GM18520 (cell line): ENCODE measurements around the gene TPO.
"Not testable (repeated sequence)": the region's sequence is repeated elsewhere in the genome, so short reads cannot be mapped to it uniquely, and the experiment has no call there.

ENCODE experiments used
- ATAC-seq: cut with Tn5 transposase; IDR thresholded peaks from one replicate; pipeline ENCODE4 v1.9.1; 2021; ENCODE audit not compliant: unreplicated experiment

Gene TPO

GRCh38 chr2:1405124-1405523 lies 8.1 kb upstream of the TPO start:
- no peak for ATAC-seq

GRCh38 chr2:1405967-1406366 lies 7.3 kb upstream of the TPO start:
- ATAC-seq, result no peak

- no peak for ATAC-seq
These were observed 6.8 kb upstream of the TPO start for GRCh38 chr2:1406434-1406833.

- no peak for ATAC-seq
These were observed 5.2 kb upstream of the TPO start for GRCh38 chr2:1407950-1408675.

GRCh38 chr2:1414121-1414520 lies 858 bp downstream of the TPO start:
- no peak for ATAC-seq

GRCh38 chr2:1414901-1415300 lies 1.6 kb downstream of the TPO start:
- not testable (repeated sequence) for ATAC-seq

- no peak for ATAC-seq
These were observed 2.2 kb downstream of the TPO start for GRCh38 chr2:1415501-1415900.

- ATAC-seq, result no peak
These were observed 5.3 kb downstream of the TPO start for GRCh38 chr2:1418566-1418965.

GRCh38 chr2:1420746-1421480 lies 7.7 kb downstream of the TPO start:
- ATAC-seq, result no peak

- no peak for ATAC-seq
These were observed 8.5 kb downstream of the TPO start for GRCh38 chr2:1421731-1422130.

- ATAC-seq, result no peak
These were observed 8.9 kb downstream of the TPO start for GRCh38 chr2:1422131-1422530.

GRCh38 chr2:1422716-1423285 lies 9.5 kb downstream of the TPO start:
- ATAC-seq, result no peak

- ATAC-seq, result no peak
These were observed 13.8 kb downstream of the TPO start for GRCh38 chr2:1427086-1427485.

- no peak for ATAC-seq
These were observed 16.6 kb downstream of the TPO start for GRCh38 chr2:1429895-1430294.

GRCh38 chr2:1430491-1430890 lies 17.2 kb downstream of the TPO start:
- no peak for ATAC-seq

- ATAC-seq, result no peak
These were observed 18.7 kb downstream of the TPO start for GRCh38 chr2:1431886-1432400.

- ATAC-seq, result no peak
These were observed 19.5 kb downstream of the TPO start for GRCh38 chr2:1432726-1433125.

GRCh38 chr2:1436369-1436768 lies 23.1 kb downstream of the TPO start:
- ATAC-seq, result no peak

- ATAC-seq, result no peak
These were observed 23.8 kb downstream of the TPO start for GRCh38 chr2:1437101-1437500.

- ATAC-seq, result no peak
These were observed 24.3 kb downstream of the TPO start for GRCh38 chr2:1437537-1437936.

- no peak for ATAC-seq
These were observed 25.7 kb downstream of the TPO start for GRCh38 chr2:1438972-1439371.

- no peak for ATAC-seq
These were observed 27.3 kb downstream of the TPO start for GRCh38 chr2:1440581-1440980.
